Tibial nerve (tissue), 4 donors: Measurements from ENCODE around the gene CDK19.

Experiments used
- CTCF ChIP-seq, 5 experiments: fragments of 200-600 bp in 3 of 5; fragments of 450-650 bp in 2 of 5; sonication (generic) in 3 of 5; IDR thresholded peaks; one replicate each; pipeline ENCODE4 v1.5.1; 2016 to 2019; ENCODE audit warnings: antibody characterized with exemption in 5 of 5, mild to moderate bottlenecking in 3 of 5, moderate library complexity in 2 of 5
- EP300 ChIP-seq, 2 donors: sonication (generic); formaldehyde crosslinking; IDR thresholded peaks; one replicate each; pipeline ENCODE4 v1.6.1; 2017; ENCODE audit warnings: antibody characterized with exemption in 2 of 2, mild to moderate bottlenecking in 1 of 2
- POLR2A ChIP-seq, 2 donors: fragments of 450-650 bp; IDR thresholded peaks; one replicate each; pipeline ENCODE4 v1.6.1; 2017; ENCODE audit warnings: antibody characterized with exemption in 2 of 2, mild to moderate bottlenecking in 2 of 2, moderate library complexity in 2 of 2

GRCh38 chr6:110813338-110814101 lies 1.7 kb downstream of the CDK19 start:
- no peak for TF ChIP-seq POLR2A (IDR thresholded peaks at IDR 0.05)
- no peak for TF ChIP-seq CTCF (IDR thresholded peaks at IDR 0.05)
- no peak for TF ChIP-seq EP300 (IDR thresholded peaks at IDR 0.05)
